HCT116 (cell line): Measurements from ENCODE around the gene PSMD2. TPM values are rescaled to one million over a fixed set of nuclear protein-coding genes. Genes with fewer than 3 reads are reported as not detected.

Experiments
- ATAC-seq: fragments of 200-7000 bp; cut with Tn5 transposase; 2 replicates; pipeline ENCODE4 v1.9.1; 2020; ENCODE audit warnings: mild to moderate bottlenecking, moderate library complexity
- BruUV-seq: library from RNA; stranded (reverse); fragments of 400-500 nt; replicated peaks from 2 replicates; lab custom pipeline; 2021; lab: Mats Ljungman, UMichigan
- CTCF ChIA-PET: fragments of 300-600 bp; sonication (Branson Sonifier 250); formaldehyde crosslinking; loops from one replicate; lab custom pipeline; 2021; ENCODE audit warnings: antibody characterized with exemption; lab: Charles Lee
- POLR2A ChIA-PET: fragments of 300-600, 350-600 bp; sonication (Branson Sonifier 250); formaldehyde crosslinking; loops from one replicate; lab custom pipeline; 2021; ENCODE audit warnings: antibody characterized with exemption; lab: Charles Lee
- RAD21 ChIA-PET, 2 experiments: fragments of 300-600 bp; sonication (Branson Sonifier 250); formaldehyde crosslinking; loops; one replicate each; lab custom pipeline; 2023; ENCODE audit warnings: low total read pairs in 2 of 2; ENCODE audit not compliant: uncharacterized antibody in 2 of 2, unreplicated experiment in 2 of 2, low non-redundant PET in 1 of 2; lab: Charles Lee
- DNase-seq: peaks from one replicate; pipeline ENCODE4 v3.0.0-alpha.2; 2010; ENCODE audit warnings: low read depth, low spot score
- H2AFZ ChIP-seq: fragments of 200-600 bp; shearing (Covaris generic), sonication (generic); 2 replicates; pipeline ENCODE4 v1.6.1; 2017; ENCODE audit warnings: low read depth, mixed run types, mixed read lengths, antibody characterized with exemption, low read length; ENCODE audit not compliant: poor library complexity, severe bottlenecking
- H3K27ac ChIP-seq: 2 replicates; pipeline ENCODE4 v1.5.1; 2012; ENCODE audit warnings: low read depth, low read length
- H3K27me3 ChIP-seq: fragments of 200-600 bp; sonication (generic); 2 replicates; pipeline ENCODE4 v1.6.1; 2016; ENCODE audit warnings: mixed run types, low read length, mixed read lengths; ENCODE audit not compliant: insufficient read depth
- H3K36me3 ChIP-seq, 2 experiments: fragments of 200-500 bp in 1 of 2; fragments of 200-600 bp in 1 of 2; sonication (Bioruptor generic) in 1 of 2; sonication (generic) in 1 of 2; 2 replicates each; pipeline versions ENCODE4 v1.5.1 to v1.6.1; 2014 to 2016; ENCODE audit warnings: low read length in 2 of 2, inconsistent platforms in 1 of 2, mixed read lengths in 1 of 2, mixed run types in 1 of 2; ENCODE audit not compliant: insufficient read depth in 2 of 2, control insufficient read depth in 1 of 2
- H3K4me1 ChIP-seq, 2 experiments: fragments of 200-600 bp in 1 of 2; sonication (generic) in 1 of 2; 2 replicates each; pipeline versions ENCODE4 v1.5.1 to v1.6.1; 2012 to 2017; ENCODE audit warnings: low read length in 2 of 2, inconsistent platforms in 1 of 2, mild to moderate bottlenecking in 1 of 2, mixed read lengths in 1 of 2, mixed run types in 1 of 2, moderate library complexity in 1 of 2; ENCODE audit not compliant: insufficient read depth in 2 of 2, control insufficient read depth in 1 of 2
- H3K4me2 ChIP-seq: fragments of 200-600 bp; sonication (generic); 2 replicates; pipeline ENCODE4 v1.6.1; 2017; ENCODE audit warnings: mixed run types, low read length, mixed read lengths
- H3K4me3 ChIP-seq, 2 experiments: fragments of 200-600 bp in 1 of 2; sonication (generic) in 1 of 2; replicated peaks in 1 of 2; 2 replicates each; pipeline ENCODE4 v1.5.1; 2011 to 2016; ENCODE audit warnings: low read length in 2 of 2, control low read depth in 1 of 2, low read depth in 1 of 2, mild to moderate bottlenecking in 1 of 2, mixed read lengths in 1 of 2, mixed run types in 1 of 2
- H3K79me2 ChIP-seq: fragments of 200-600 bp; sonication (generic); 2 replicates; pipeline ENCODE4 v1.6.1; 2017; ENCODE audit warnings: mild to moderate bottlenecking, mixed run types, low read length, moderate library complexity, mixed read lengths; ENCODE audit not compliant: insufficient read depth
- H3K9ac ChIP-seq: fragments of 200-600 bp; sonication (generic); 2 replicates; pipeline ENCODE4 v1.6.1; 2016; ENCODE audit warnings: low read length, mixed read lengths
- H3K9me2 ChIP-seq: fragments of 200-600 bp; sonication (generic), shearing (Covaris generic); 2 replicates; pipeline ENCODE4 v1.6.1; 2017; ENCODE audit warnings: mixed run types, mild to moderate bottlenecking, moderate library complexity; ENCODE audit not compliant: insufficient read depth
- H3K9me3 ChIP-seq, 2 experiments: fragments of 200-500 bp in 1 of 2; fragments of 200-600 bp in 1 of 2; sonication (Bioruptor generic) in 1 of 2; sonication (generic) in 1 of 2; 2 replicates each; pipeline ENCODE4 v1.6.1; 2014 to 2017; ENCODE audit warnings: low read length in 2 of 2, mixed read lengths in 2 of 2, inconsistent platforms in 1 of 2, low read depth in 1 of 2, mild to moderate bottlenecking in 1 of 2, mixed run types in 1 of 2, moderate library complexity in 1 of 2; ENCODE audit not compliant: control insufficient read depth in 1 of 2, insufficient read depth in 1 of 2
- H4K20me1 ChIP-seq: fragments of 200-600 bp; sonication (generic), shearing (Covaris generic); 2 replicates; pipeline ENCODE4 v1.6.1; 2017; ENCODE audit warnings: mixed run types, mild to moderate bottlenecking, moderate library complexity; ENCODE audit not compliant: insufficient read depth
- EGR1 ChIP-seq: IDR thresholded peaks from 2 replicates; pipeline ENCODE4 v1.6.1; 2012; ENCODE audit warnings: low read depth
- EZH2 ChIP-seq: fragments of 200-600 bp; sonication (generic); IDR thresholded peaks from 2 replicates; pipeline ENCODE4 v1.6.1; 2017; ENCODE audit warnings: antibody characterized with exemption, mixed run types
- MAX ChIP-seq: IDR thresholded peaks from 2 replicates; pipeline ENCODE4 v1.6.1; 2012
- POLR2A ChIP-seq: IDR thresholded peaks from 2 replicates; pipeline ENCODE4 v1.7.0; 2011; ENCODE audit warnings: borderline replicate concordance; ENCODE audit not compliant: insufficient read depth, insufficient read length; ENCODE audit errors: extremely low read depth
- POLR2AphosphoS5 ChIP-seq: IDR thresholded peaks from 2 replicates; pipeline ENCODE4 v1.6.1; 2011; ENCODE audit warnings: mild to moderate bottlenecking, low read depth, low read length, moderate library complexity
- RAD21 ChIP-seq: IDR thresholded peaks from 2 replicates; pipeline ENCODE4 v1.6.1; 2012; ENCODE audit warnings: low read depth, mild to moderate bottlenecking
- SIN3A ChIP-seq: IDR thresholded peaks from 2 replicates; pipeline ENCODE4 v1.6.1; 2012; ENCODE audit warnings: low read depth
- SRF ChIP-seq: IDR thresholded peaks from 2 replicates; pipeline ENCODE4 v1.6.1; 2012; ENCODE audit warnings: low read depth
- TCF7L2 ChIP-seq: IDR thresholded peaks from 2 replicates; pipeline ENCODE4 v1.7.0; 2011; ENCODE audit warnings: borderline replicate concordance, inconsistent platforms; ENCODE audit not compliant: insufficient read depth, insufficient read length; ENCODE audit errors: extremely low read depth
- YY1 ChIP-seq: IDR thresholded peaks from 2 replicates; pipeline ENCODE4 v1.6.1; 2011; ENCODE audit warnings: low read length, low read depth, moderate library complexity, mild to moderate bottlenecking; ENCODE audit not compliant: insufficient replicate concordance; ENCODE audit errors: extremely low read depth
- intact Hi-C: fragments of 100-400 bp; cut with micrococcal nuclease; formaldehyde crosslinking; loops from 2 replicates; pipeline ENCODE4 v1.10.0; 2022
- total RNA-seq: library from RNA; stranded (reverse); gene quantifications from one replicate; pipeline ENCODE4 v1.2.1, GENCODE V29; 2021; ENCODE audit not compliant: unreplicated experiment
- TF ChIP-seq, protein P1 (sequence below): IDR thresholded peaks from 2 replicates; pipeline ENCODE4 v1.6.1; 2012

The PSMD2 gene
- total RNA-seq, 1 experiment from 2014 or later, result 402 TPM

- no peaks in the 10 kb centered on the region for H3K27me3 ChIP-seq
- peaks cover 0 to 5% of the 10 kb centered on the region in 2 experiments; a peak in 1 of 4 replicates for H3K4me1 ChIP-seq
- no peak overlapping the region for H3K9ac ChIP-seq
- no peak overlapping the region for H3K4me2 ChIP-seq
- RAD21 ChIA-PET, result no interaction called here
- H4K20me1 ChIP-seq, result no peaks in the 10 kb centered on the region
- CTCF ChIA-PET, result interaction anchor here (1.4 to 1.8 kb wide), 2 partner anchors 63 to 386 kb away, joined by 8 to 9 read pairs; no protein-coding TSS in a partner anchor
- DNase-seq (no peak), ATAC-seq (no peak)
- no peak overlapping the region for H3K4me3 ChIP-seq
- no peaks in the 10 kb centered on the region for H3K79me2 ChIP-seq
- H3K27ac ChIP-seq, result no peak overlapping the region
- no TSS peak for BruUV-seq
- no peaks in the 10 kb centered on the region for H3K36me3 ChIP-seq
- H3K9me2 ChIP-seq, result no peaks in the 10 kb centered on the region
- TF ChIP-seq YY1 (no peak), EZH2 (no peak), SRF (no peak), RAD21 (no peak), POLR2A (no peak), SIN3A (no peak), MAX (no peak), EGR1 (no peak), POLR2AphosphoS5 (no peak), TCF7L2 (no peak)
- TF ChIP-seq, protein P1, sequence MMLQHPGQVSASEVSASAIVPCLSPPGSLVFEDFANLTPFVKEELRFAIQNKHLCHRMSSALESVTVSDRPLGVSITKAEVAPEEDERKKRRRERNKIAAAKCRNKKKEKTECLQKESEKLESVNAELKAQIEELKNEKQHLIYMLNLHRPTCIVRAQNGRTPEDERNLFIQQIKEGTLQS, result no peak
- TF ChIP-seq, all 23 proteins: peak for 0
- intact Hi-C loops, result no loop called here
- Histone ChIP-seq H3K9me3 (no peaks in the 10 kb centered on the region), H2AFZ (no peak overlapping the region)
- POLR2A ChIA-PET, result no interaction called here
Measured at GRCh38 chr3:184290331-184290730, 8.7 kb upstream of the PSMD2 start.
